ENCODE data around the gene UNC45B. TPM values are rescaled to one million over a fixed set of nuclear protein-coding genes. Genes with fewer than 3 reads are reported as not detected.

The UNC45B gene
- total and polyA plus RNA-seq, 2 of the 13 experiments (the other 11 are each of a cell fraction or from before 2014, with no cell fraction given), result 0.01 TPM; not detected in 1

GRCh38 chr17:35130392-35130791 lies 17.2 kb upstream of the UNC45B start:
- 0 out of 3 replicates have a peak, but pooled peaks have one; percentile 9 for ATAC-seq
- POLR2A ChIA-PET, result interaction anchor here (1.4 kb wide), 1 partner anchor 17 kb away, joined by 4 read pairs; the partner anchor contains the start of gene UNC45B

More at GRCh38 chr17:35130392-35130791, 17.2 kb upstream of the UNC45B start:
- Histone ChIP-seq H2AFZ (ENCODE audit: low read length) (no peak overlapping the region), H3K27ac (ENCODE audit: extremely low read length, insufficient read depth, low read length) (no peak overlapping the region), H3K4me2 (ENCODE audit: low read depth, low read length) (no peak overlapping the region), H3K4me3 (replicated peaks in 1 of 3; ENCODE audit: insufficient read depth in 1 of 3, low read depth in 2 of 3, low read length in 3 of 3) (no peak overlapping the region), H3K9me3 (ENCODE audit: low read length) (no peaks in the 10 kb centered on the region), H3K9ac (ENCODE audit: insufficient read depth, low read depth, low read length) (no peak overlapping the region), H4K20me1 (ENCODE audit: insufficient read depth, low read length) (no peaks in the 10 kb centered on the region), H3K27me3 (ENCODE audit: control insufficient read depth in 1 of 2, insufficient read depth in 2 of 2, low read length in 2 of 2) (no peaks in the 10 kb centered on the region), H3K36me3 (replicated peaks in 1 of 2; ENCODE audit: control insufficient read depth in 1 of 2, insufficient read depth in 2 of 2, low read length in 2 of 2) (peaks cover 13 to 39% of the 10 kb centered on the region in 2 experiments), H3K4me1 (ENCODE audit: insufficient read depth, low read length) (no peaks in the 10 kb centered on the region), H3K79me2 (ENCODE audit: insufficient read depth, low read length) (no peaks in the 10 kb centered on the region)
- CTCF ChIA-PET (ENCODE audit: low intra/inter-chr PET ratio, low total read pairs), result no interaction called here
- intact Hi-C loops (cut with micrococcal nuclease; ENCODE audit: unreplicated experiment), result no loop called here
- TF ChIP-seq ZNF326 (CRISPR knock-in tag; IDR thresholded peaks at IDR 0.05; ENCODE audit: borderline replicate concordance) (no peak), NR2F6 (IDR thresholded peaks at IDR 0.05) (no peak), NR2F6 (CRISPR knock-in tag; IDR thresholded peaks at IDR 0.05) (no peak), ZNF576 (CRISPR knock-in tag; IDR thresholded peaks at IDR 0.05) (no peak), XRCC5 (optimal IDR thresholded peaks at IDR 0.05; ENCODE audit: low read length) (no peak), MTERF4 (CRISPR knock-in tag; IDR thresholded peaks at IDR 0.05) (no peak), RBM22 (optimal IDR thresholded peaks at IDR 0.05; ENCODE audit: low read length) (peak; percentile 57), PAX8 (CRISPR knock-in tag; IDR thresholded peaks at IDR 0.05; ENCODE audit: borderline replicate concordance) (no peak), POLR2A (IDR thresholded peaks at IDR 0.05; ENCODE audit: insufficient read depth in 1 of 2, low read depth in 2 of 2, low read length in 2 of 2) (peak in 1 of 2 experiments; percentile 34; a peak in 1 of 4 replicates), BCL6 (CRISPR knock-in tag; IDR thresholded peaks at IDR 0.05) (no peak), GABPB1 (CRISPR knock-in tag; IDR thresholded peaks at IDR 0.05) (no peak), RBFOX2 (IDR thresholded peaks at IDR 0.05; ENCODE audit: low read depth, low read length) (peak; percentile 38; the same call in 1 of the 2 replicates), E2F5 (CRISPR knock-in tag; conservative IDR thresholded peaks at IDR 0.05) (no peak), EEA1 (CRISPR knock-in tag; IDR thresholded peaks at IDR 0.05; ENCODE audit: borderline replicate concordance) (no peak), HNF1A (IDR thresholded peaks at IDR 0.05; ENCODE audit: low read depth) (no peak), HNF1A (CRISPR knock-in tag; IDR thresholded peaks at IDR 0.05; ENCODE audit: borderline replicate concordance) (no peak), AGO2 (optimal IDR thresholded peaks at IDR 0.05; ENCODE audit: low read depth, low read length) (peak; percentile 89)
- WGBS (ENCODE audit: low lambda C conversion rate), result 86% methylated on average over 2 of the region's 3 CpGs
- FAIRE-seq, result no peak
- in situ Hi-C loops (cut with HindIII; ENCODE audit: extremely low pct_ligation_motif_present, low pct_unique_long_range_greater_than_20kb), result no loop called here
- BruUV-seq (replicated peaks), result no TSS peak
- no peak for DNase-seq (ENCODE audit: low spot score)
